Measurements from ENCODE around the gene FNBP1. TPM values are rescaled to one million over a fixed set of nuclear protein-coding genes. Genes with fewer than 3 reads are reported as not detected.

FNBP1 gene
- total RNA-seq, 1 experiment from 2014 or later, result 80.7 TPM

DNA sequence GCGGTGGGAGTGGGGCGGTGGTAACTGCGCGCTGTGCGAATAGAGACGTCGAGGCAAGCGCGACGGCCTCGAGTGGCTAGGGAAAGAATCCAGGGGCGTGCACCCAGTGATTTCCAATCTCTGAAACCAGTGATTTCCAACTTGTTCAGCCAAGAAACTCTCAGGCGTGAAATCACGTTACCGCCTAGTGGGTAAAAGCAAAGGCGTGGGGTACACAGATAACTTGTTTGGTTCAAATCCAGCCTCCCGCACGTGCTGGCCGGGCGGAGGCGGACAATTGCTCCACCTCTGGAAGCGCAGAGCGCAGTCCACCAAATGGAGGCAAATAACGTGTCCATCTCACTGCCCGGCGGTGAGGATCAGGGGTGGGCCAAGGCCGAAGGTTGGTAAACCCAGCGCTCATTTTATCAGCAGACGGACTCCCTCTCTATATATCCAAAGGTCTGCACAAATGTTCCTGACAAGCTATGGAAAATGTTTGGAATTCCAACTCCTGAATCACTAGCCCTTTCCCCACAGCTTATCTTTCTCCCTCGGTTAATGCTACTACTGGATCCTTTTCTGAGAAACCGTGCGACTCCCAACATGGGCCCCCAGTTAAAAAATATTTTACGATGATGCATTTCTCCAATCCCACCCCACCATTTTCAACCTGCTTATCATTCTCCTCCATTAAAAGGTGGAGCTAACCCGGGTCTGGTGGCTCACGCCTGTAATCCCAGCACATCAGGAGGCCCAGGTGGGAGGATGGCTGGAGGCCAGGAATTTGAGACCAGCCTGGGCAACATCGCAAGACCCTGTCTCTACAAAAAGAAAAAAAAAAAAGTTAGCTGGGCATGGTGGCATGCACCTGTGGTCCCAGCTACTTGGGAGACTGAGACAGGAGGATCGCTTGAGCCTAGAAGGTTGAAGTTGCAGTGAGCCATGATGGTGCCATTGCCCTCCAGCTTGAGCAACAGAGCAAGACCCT, 950 bp upstream of the FNBP1 start:
- Histone ChIP-seq H3K4me1 (replicated peaks; ENCODE audit: insufficient read depth) (peaks cover 31% of the 10 kb centered on the region), H4K20me1 (ENCODE audit: insufficient read depth) (peaks cover 2% of the 10 kb centered on the region; the same call in 1 of the 2 replicates), H3K79me2 (ENCODE audit: low read depth) (peaks cover 34% of the 10 kb centered on the region), H3K36me3 (ENCODE audit: low read depth) (no peaks in the 10 kb centered on the region), H3K9me2 (ENCODE audit: insufficient read depth) (no peaks in the 10 kb centered on the region), H2AFZ (peak overlapping the region; percentile 68; the same call in 1 of the 2 replicates), H3K27ac (no peak overlapping the region), H3K4me3 (peak overlapping the region; percentile 93), H3K4me2 (peak overlapping the region; percentile 78), H3F3A (ENCODE audit: insufficient read depth, low read depth) (peaks cover 29% of the 10 kb centered on the region), H3K27me3 (ENCODE audit: insufficient read depth, low read depth) (no peaks in the 10 kb centered on the region), H3K9me3 (ENCODE audit: insufficient read depth, low read depth) (no peaks in the 10 kb centered on the region)
- TF ChIP-seq EZH2 (IDR thresholded peaks at IDR 0.05; ENCODE audit: low read depth) (no peak), CTCF (conservative IDR thresholded peaks at IDR 0.05) (no peak)
- CTCF ChIA-PET, result interaction anchor here (0.6 kb wide), 1 partner anchor 423 kb away, joined by 6 read pairs; no protein-coding TSS in a partner anchor
- DNase-seq, result no peak
- intact Hi-C loops (cut with micrococcal nuclease; ENCODE audit: unreplicated experiment), result loop anchor here (2.0 to 5.0 kb wide), 4 partner anchors 29 to 157 kb away; no protein-coding TSS in a partner anchor
- BruUV-seq (replicated peaks), result TSS peak; percentile 34
- POLR2A ChIA-PET (ENCODE audit: unreplicated experiment), result interaction anchor here (0.6 to 0.7 kb wide), 2 partner anchors 45 to 206 kb away, joined by 3 to 4 read pairs; no protein-coding TSS in a partner anchor

DNA sequence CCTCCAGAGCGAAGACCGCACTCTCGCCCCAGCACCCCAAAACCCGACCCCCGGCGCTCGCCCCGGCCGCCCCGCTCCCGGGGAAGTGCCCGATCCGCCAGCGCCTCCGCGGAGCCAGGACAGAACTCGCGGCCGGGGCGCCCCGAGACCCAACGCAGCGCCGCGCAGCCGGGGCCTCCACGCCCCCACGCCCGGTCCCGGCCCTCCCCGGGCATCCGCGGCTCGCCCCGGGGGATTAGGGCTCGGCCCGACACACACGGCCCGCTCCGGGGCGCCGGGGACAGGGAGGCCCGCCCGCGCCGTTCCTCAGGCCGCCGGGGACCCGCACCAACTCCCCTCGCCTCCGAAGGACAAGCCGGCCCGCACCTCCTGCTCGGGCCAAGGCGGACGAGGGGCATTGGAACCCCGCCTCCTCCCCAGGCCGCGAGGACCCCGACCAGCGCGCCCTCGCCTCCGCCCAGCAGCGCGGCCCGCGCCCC, 544 bp downstream of the FNBP1 start:
- Histone ChIP-seq H3K4me2 (peak overlapping the region; percentile 78), H3K36me3 (ENCODE audit: low read depth) (no peaks in the 10 kb centered on the region), H3K9me3 (ENCODE audit: insufficient read depth, low read depth) (no peaks in the 10 kb centered on the region), H4K20me1 (ENCODE audit: insufficient read depth) (peaks cover 7% of the 10 kb centered on the region; the same call in 1 of the 2 replicates), H3K27ac (peak overlapping the region; percentile 16; the same call in 1 of the 2 replicates), H3F3A (ENCODE audit: insufficient read depth, low read depth) (peaks cover 27% of the 10 kb centered on the region), H2AFZ (peak overlapping the region; percentile 87), H3K9me2 (ENCODE audit: insufficient read depth) (no peaks in the 10 kb centered on the region), H3K79me2 (ENCODE audit: low read depth) (peaks cover 46% of the 10 kb centered on the region), H3K4me1 (replicated peaks; ENCODE audit: insufficient read depth) (peaks cover 31% of the 10 kb centered on the region), H3K27me3 (ENCODE audit: insufficient read depth, low read depth) (no peaks in the 10 kb centered on the region), H3K4me3 (peak overlapping the region; percentile 93)
- intact Hi-C loops (cut with micrococcal nuclease; ENCODE audit: unreplicated experiment), result loop anchor here (2.0 to 5.0 kb wide), 4 partner anchors 30 to 156 kb away; no protein-coding TSS in a partner anchor
- peak in 1 of 2 experiments; percentile 47 for DNase-seq
- ChIA-PET CTCF (interaction anchor here (0.6 kb wide), 2 partner anchors 9 to 153 kb away, joined by 3 to 12 read pairs; no protein-coding TSS in a partner anchor), POLR2A (ENCODE audit: unreplicated experiment) (interaction anchor here (0.6 to 0.8 kb wide), 6 partner anchors 16 to 165 kb away, joined by 3 to 4 read pairs (median 3); no protein-coding TSS in a partner anchor)
- BruUV-seq (replicated peaks), result no TSS peak
- TF ChIP-seq CTCF (conservative IDR thresholded peaks at IDR 0.05), result no peak

All from PC-9 (cell line).